Liver (tissue), 3 donors: ENCODE data around the gene SLC37A4.

Source experiments
- CTCF ChIP-seq: fragments of 150-350 bp; IDR thresholded peaks from 2 replicates; pipeline ENCODE4 v1.5.1; 2017; ENCODE audit warnings: improper control_type of control experiment, low read depth, low read length; ENCODE audit not compliant: missing input control
- EGR1 ChIP-seq, 2 donors: IDR thresholded peaks; 2 replicates each; pipeline ENCODE4 v1.6.1; 2016 to 2018; ENCODE audit warnings: antibody characterized with exemption in 2 of 2, low read depth in 2 of 2
- FOXA1 ChIP-seq: IDR thresholded peaks from 2 replicates; pipeline ENCODE4 v1.6.1; 2016; ENCODE audit warnings: antibody characterized with exemption
- HNF4A ChIP-seq, 2 donors: conservative IDR thresholded peaks; 2 replicates each; pipeline ENCODE4 v1.6.1; 2016; ENCODE audit warnings: antibody characterized with exemption in 2 of 2, mild to moderate bottlenecking in 2 of 2
- JUND ChIP-seq, 2 donors: IDR thresholded peaks; 2 replicates each; pipeline ENCODE4 v1.6.1; 2016; ENCODE audit warnings: antibody characterized with exemption in 2 of 2
- RAD21 ChIP-seq, 2 donors: IDR thresholded peaks; 2 replicates each; pipeline ENCODE4 v1.6.1; 2016; ENCODE audit warnings: antibody characterized with exemption in 2 of 2, mild to moderate bottlenecking in 2 of 2
- SP1 ChIP-seq: IDR thresholded peaks from 2 replicates; pipeline ENCODE4 v1.6.1; 2018; ENCODE audit warnings: antibody characterized with exemption, mild to moderate bottlenecking
- TAF1 ChIP-seq: conservative IDR thresholded peaks from 2 replicates; pipeline ENCODE4 v1.6.1; 2016; ENCODE audit warnings: antibody characterized with exemption, mild to moderate bottlenecking
- ZBTB33 ChIP-seq: IDR thresholded peaks from 2 replicates; pipeline ENCODE4 v1.6.1; 2016; ENCODE audit warnings: antibody characterized with exemption
- TF ChIP-seq, protein P1 (sequence below): IDR thresholded peaks from 2 replicates; pipeline ENCODE4 v1.6.1; 2016; ENCODE audit warnings: antibody characterized with exemption, mild to moderate bottlenecking
- donor health status: healthy.
- donor health status: healthy.

DNA sequence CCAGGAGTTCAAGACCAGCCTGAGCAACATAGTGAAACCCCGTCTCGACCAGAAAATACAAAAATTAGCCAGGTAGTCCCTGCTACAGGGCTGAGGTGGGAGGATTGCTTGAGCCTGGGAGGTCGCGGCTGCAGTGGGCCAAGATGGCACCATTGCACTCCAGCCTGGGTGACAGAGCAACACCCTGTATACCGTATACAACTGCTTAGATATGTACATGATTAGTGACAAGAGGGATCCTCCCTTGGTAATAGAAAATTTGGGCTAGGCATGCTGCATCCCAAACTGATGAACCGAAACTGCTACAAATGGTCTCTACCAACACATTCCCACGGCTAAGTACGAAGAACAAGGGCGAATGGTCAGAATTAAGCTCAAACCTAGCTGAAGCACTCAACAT, 12.2 kb upstream of the SLC37A4 start:
- TF ChIP-seq RAD21 (IDR thresholded peaks at IDR 0.05) (no peak), JUND (IDR thresholded peaks at IDR 0.05) (no peak), CTCF (no peak), EGR1 (IDR thresholded peaks at IDR 0.05; ENCODE audit: low read depth in 2 of 2) (no peak), TAF1 (no peak), FOXA1 (no peak), SP1 (no peak), HNF4A (conservative IDR thresholded peaks at IDR 0.05) (no peak), ZBTB33 (no peak)
- TF ChIP-seq, protein P1, sequence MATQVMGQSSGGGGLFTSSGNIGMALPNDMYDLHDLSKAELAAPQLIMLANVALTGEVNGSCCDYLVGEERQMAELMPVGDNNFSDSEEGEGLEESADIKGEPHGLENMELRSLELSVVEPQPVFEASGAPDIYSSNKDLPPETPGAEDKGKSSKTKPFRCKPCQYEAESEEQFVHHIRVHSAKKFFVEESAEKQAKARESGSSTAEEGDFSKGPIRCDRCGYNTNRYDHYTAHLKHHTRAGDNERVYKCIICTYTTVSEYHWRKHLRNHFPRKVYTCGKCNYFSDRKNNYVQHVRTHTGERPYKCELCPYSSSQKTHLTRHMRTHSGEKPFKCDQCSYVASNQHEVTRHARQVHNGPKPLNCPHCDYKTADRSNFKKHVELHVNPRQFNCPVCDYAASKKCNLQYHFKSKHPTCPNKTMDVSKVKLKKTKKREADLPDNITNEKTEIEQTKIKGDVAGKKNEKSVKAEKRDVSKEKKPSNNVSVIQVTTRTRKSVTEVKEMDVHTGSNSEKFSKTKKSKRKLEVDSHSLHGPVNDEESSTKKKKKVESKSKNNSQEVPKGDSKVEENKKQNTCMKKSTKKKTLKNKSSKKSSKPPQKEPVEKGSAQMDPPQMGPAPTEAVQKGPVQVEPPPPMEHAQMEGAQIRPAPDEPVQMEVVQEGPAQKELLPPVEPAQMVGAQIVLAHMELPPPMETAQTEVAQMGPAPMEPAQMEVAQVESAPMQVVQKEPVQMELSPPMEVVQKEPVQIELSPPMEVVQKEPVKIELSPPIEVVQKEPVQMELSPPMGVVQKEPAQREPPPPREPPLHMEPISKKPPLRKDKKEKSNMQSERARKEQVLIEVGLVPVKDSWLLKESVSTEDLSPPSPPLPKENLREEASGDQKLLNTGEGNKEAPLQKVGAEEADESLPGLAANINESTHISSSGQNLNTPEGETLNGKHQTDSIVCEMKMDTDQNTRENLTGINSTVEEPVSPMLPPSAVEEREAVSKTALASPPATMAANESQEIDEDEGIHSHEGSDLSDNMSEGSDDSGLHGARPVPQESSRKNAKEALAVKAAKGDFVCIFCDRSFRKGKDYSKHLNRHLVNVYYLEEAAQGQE, result no peak
